ENCODE data around the gene CALD1.

The CALD1 gene

DNA sequence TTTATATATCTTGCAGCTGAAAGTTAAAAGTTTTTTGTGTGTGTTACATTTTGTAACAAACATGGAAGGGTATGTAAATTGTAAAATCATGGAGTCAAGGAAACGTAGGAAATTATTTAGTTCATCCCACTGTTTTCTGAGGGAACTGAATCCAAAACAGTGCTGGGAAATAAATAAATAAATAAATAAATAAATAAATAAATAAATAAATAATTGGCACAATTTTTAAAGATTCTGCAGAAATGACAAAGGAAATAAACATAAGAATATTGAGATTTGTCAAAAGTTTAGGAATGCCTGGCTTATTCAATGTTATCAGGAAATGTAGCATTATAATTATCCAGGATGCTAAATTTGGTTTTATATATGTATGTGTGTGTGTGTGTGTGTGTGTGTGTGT, 115.5 kb downstream of the CALD1 start (continued):
- TF ChIP-seq, protein P1, sequence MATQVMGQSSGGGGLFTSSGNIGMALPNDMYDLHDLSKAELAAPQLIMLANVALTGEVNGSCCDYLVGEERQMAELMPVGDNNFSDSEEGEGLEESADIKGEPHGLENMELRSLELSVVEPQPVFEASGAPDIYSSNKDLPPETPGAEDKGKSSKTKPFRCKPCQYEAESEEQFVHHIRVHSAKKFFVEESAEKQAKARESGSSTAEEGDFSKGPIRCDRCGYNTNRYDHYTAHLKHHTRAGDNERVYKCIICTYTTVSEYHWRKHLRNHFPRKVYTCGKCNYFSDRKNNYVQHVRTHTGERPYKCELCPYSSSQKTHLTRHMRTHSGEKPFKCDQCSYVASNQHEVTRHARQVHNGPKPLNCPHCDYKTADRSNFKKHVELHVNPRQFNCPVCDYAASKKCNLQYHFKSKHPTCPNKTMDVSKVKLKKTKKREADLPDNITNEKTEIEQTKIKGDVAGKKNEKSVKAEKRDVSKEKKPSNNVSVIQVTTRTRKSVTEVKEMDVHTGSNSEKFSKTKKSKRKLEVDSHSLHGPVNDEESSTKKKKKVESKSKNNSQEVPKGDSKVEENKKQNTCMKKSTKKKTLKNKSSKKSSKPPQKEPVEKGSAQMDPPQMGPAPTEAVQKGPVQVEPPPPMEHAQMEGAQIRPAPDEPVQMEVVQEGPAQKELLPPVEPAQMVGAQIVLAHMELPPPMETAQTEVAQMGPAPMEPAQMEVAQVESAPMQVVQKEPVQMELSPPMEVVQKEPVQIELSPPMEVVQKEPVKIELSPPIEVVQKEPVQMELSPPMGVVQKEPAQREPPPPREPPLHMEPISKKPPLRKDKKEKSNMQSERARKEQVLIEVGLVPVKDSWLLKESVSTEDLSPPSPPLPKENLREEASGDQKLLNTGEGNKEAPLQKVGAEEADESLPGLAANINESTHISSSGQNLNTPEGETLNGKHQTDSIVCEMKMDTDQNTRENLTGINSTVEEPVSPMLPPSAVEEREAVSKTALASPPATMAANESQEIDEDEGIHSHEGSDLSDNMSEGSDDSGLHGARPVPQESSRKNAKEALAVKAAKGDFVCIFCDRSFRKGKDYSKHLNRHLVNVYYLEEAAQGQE (tag by site-specific recombination; IDR thresholded peaks at IDR 0.05): peak; percentile 79; the same call in 1 of the 2 replicates
- TF ChIP-seq, protein P2, sequence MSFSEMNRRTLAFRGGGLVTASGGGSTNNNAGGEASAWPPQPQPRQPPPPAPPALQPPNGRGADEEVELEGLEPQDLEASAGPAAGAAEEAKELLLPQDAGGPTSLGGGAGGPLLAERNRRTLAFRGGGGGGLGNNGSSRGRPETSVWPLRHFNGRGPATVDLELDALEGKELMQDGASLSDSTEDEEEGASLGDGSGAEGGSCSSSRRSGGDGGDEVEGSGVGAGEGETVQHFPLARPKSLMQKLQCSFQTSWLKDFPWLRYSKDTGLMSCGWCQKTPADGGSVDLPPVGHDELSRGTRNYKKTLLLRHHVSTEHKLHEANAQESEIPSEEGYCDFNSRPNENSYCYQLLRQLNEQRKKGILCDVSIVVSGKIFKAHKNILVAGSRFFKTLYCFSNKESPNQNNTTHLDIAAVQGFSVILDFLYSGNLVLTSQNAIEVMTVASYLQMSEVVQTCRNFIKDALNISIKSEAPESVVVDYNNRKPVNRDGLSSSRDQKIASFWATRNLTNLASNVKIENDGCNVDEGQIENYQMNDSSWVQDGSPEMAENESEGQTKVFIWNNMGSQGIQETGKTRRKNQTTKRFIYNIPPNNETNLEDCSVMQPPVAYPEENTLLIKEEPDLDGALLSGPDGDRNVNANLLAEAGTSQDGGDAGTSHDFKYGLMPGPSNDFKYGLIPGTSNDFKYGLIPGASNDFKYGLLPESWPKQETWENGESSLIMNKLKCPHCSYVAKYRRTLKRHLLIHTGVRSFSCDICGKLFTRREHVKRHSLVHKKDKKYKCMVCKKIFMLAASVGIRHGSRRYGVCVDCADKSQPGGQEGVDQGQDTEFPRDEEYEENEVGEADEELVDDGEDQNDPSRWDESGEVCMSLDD (tag by site-specific recombination; IDR thresholded peaks at IDR 0.05): no peak
- TF ChIP-seq ZNF544 (tag by site-specific recombination; IDR thresholded peaks at IDR 0.05) (no peak), HOXA7 (CRISPR knock-in tag; IDR thresholded peaks at IDR 0.05; ENCODE audit: borderline replicate concordance) (no peak), ZNF747 (tag by site-specific recombination; IDR thresholded peaks at IDR 0.05) (no peak), BCL11B (tag by site-specific recombination; IDR thresholded peaks at IDR 0.05; ENCODE audit: low read depth) (no peak), ZNF24 (tag by site-specific recombination; IDR thresholded peaks at IDR 0.05) (no peak), MEIS1 (CRISPR knock-in tag; IDR thresholded peaks at IDR 0.05; ENCODE audit: borderline replicate concordance) (no peak), GLI4 (tag by site-specific recombination; IDR thresholded peaks at IDR 0.05) (no peak), ZNF133 (tag by site-specific recombination; IDR thresholded peaks at IDR 0.05) (no peak), HOXD13 (CRISPR knock-in tag; IDR thresholded peaks at IDR 0.05; ENCODE audit: borderline replicate concordance) (no peak), KLF1 (tag by site-specific recombination; IDR thresholded peaks at IDR 0.05) (no peak), ZNF202 (tag by site-specific recombination; IDR thresholded peaks at IDR 0.05; ENCODE audit: borderline replicate concordance) (no peak), WT1 (tag by site-specific recombination; IDR thresholded peaks at IDR 0.05) (no peak), ZNF169 (tag by site-specific recombination; IDR thresholded peaks at IDR 0.05) (no peak), ZNF214 (tag by site-specific recombination; IDR thresholded peaks at IDR 0.05; ENCODE audit: borderline replicate concordance) (peak; percentile 56; the same call in 1 of the 2 replicates), ZSCAN23 (tag by site-specific recombination; IDR thresholded peaks at IDR 0.05) (no peak), KLF10 (tag by site-specific recombination; IDR thresholded peaks at IDR 0.05) (no peak), HOXC10 (CRISPR knock-in tag; IDR thresholded peaks at IDR 0.05) (no peak), IKZF3 (tag by site-specific recombination; IDR thresholded peaks at IDR 0.05) (no peak), ZNF23 (tag by site-specific recombination; IDR thresholded peaks at IDR 0.05; ENCODE audit: borderline replicate concordance) (no peak), ZBTB21 (tag by site-specific recombination; IDR thresholded peaks at IDR 0.05) (peak; percentile 48; the same call in 1 of the 2 replicates), ZNF561 (tag by site-specific recombination; IDR thresholded peaks at IDR 0.05; ENCODE audit: borderline replicate concordance) (no peak), ZNF423 (tag by site-specific recombination; IDR thresholded peaks at IDR 0.05) (no peak), ZNF404 (tag by site-specific recombination; IDR thresholded peaks at IDR 0.05) (peak; percentile 79; the same call in 1 of the 2 replicates), ZNF138 (tag by site-specific recombination; IDR thresholded peaks at IDR 0.05; ENCODE audit: borderline replicate concordance) (no peak), ZNF341 (tag by site-specific recombination; IDR thresholded peaks at IDR 0.05; ENCODE audit: low read depth) (no peak), ZNF677 (tag by site-specific recombination; IDR thresholded peaks at IDR 0.05) (no peak)
- TF ChIP-seq, protein P3, sequence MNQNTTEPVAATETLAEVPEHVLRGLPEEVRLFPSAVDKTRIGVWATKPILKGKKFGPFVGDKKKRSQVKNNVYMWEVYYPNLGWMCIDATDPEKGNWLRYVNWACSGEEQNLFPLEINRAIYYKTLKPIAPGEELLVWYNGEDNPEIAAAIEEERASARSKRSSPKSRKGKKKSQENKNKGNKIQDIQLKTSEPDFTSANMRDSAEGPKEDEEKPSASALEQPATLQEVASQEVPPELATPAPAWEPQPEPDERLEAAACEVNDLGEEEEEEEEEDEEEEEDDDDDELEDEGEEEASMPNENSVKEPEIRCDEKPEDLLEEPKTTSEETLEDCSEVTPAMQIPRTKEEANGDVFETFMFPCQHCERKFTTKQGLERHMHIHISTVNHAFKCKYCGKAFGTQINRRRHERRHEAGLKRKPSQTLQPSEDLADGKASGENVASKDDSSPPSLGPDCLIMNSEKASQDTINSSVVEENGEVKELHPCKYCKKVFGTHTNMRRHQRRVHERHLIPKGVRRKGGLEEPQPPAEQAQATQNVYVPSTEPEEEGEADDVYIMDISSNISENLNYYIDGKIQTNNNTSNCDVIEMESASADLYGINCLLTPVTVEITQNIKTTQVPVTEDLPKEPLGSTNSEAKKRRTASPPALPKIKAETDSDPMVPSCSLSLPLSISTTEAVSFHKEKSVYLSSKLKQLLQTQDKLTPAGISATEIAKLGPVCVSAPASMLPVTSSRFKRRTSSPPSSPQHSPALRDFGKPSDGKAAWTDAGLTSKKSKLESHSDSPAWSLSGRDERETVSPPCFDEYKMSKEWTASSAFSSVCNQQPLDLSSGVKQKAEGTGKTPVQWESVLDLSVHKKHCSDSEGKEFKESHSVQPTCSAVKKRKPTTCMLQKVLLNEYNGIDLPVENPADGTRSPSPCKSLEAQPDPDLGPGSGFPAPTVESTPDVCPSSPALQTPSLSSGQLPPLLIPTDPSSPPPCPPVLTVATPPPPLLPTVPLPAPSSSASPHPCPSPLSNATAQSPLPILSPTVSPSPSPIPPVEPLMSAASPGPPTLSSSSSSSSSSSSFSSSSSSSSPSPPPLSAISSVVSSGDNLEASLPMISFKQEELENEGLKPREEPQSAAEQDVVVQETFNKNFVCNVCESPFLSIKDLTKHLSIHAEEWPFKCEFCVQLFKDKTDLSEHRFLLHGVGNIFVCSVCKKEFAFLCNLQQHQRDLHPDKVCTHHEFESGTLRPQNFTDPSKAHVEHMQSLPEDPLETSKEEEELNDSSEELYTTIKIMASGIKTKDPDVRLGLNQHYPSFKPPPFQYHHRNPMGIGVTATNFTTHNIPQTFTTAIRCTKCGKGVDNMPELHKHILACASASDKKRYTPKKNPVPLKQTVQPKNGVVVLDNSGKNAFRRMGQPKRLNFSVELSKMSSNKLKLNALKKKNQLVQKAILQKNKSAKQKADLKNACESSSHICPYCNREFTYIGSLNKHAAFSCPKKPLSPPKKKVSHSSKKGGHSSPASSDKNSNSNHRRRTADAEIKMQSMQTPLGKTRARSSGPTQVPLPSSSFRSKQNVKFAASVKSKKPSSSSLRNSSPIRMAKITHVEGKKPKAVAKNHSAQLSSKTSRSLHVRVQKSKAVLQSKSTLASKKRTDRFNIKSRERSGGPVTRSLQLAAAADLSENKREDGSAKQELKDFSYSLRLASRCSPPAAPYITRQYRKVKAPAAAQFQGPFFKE (tag by site-specific recombination; IDR thresholded peaks at IDR 0.05; ENCODE audit: borderline replicate concordance): no peak
- TF ChIP-seq, protein P4, sequence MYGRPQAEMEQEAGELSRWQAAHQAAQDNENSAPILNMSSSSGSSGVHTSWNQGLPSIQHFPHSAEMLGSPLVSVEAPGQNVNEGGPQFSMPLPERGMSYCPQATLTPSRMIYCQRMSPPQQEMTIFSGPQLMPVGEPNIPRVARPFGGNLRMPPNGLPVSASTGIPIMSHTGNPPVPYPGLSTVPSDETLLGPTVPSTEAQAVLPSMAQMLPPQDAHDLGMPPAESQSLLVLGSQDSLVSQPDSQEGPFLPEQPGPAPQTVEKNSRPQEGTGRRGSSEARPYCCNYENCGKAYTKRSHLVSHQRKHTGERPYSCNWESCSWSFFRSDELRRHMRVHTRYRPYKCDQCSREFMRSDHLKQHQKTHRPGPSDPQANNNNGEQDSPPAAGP (tag by site-specific recombination; IDR thresholded peaks at IDR 0.05): no peak

All from HEK293 (cell line).